Heart left ventricle (tissue), 13 donors: ENCODE results near the gene SNN.

Experiments used
- CTCF ChIP-seq, 12 donors: fragments of 200-600 bp; sonication (generic) in 4 of 12; IDR thresholded peaks; one replicate each; pipeline versions ENCODE4 v1.5.0 to v1.8.0; 2018 to 2022; ENCODE audit warnings: antibody characterized with exemption in 12 of 12, mild to moderate bottlenecking in 5 of 12
- POLR2A ChIP-seq, 2 donors: fragments of 450-650 bp; IDR thresholded peaks; one replicate each; pipeline ENCODE4 v1.6.1; 2017; ENCODE audit warnings: antibody characterized with exemption in 2 of 2, mild to moderate bottlenecking in 2 of 2, moderate library complexity in 2 of 2
- donor health status: ischemic (EF 13 %, LVEDD 7.1; RV severe dilation, severe dysfunction).
- donor health status: DM: no; HTN: yes; CAD: no.
- donor health status: DM: no; HTN: no; CAD: no.
- donor health status: ischemic (EF 25% LVEDD 6.9; RV normal size, moderate dysfunction).
- donor health status: ischemic (EF 25% LVEDD 5.7; RV mildly dilated, moderate dysfunction).
- donor health status: ischemic (EF 35%, LVEDD 5.7; RV mildly dilated, moderate dysfunction).
- donor health status: nonischemic (EF 11% LVEDD 7.7; RV severe dilation, severe dysfunction).
- donor health status: DM: yes; HTN: yes; CAD: no.
- donor health status: PGD.
- donor health status: ischemic (EF 29% LVEDD 5.4; RV normal size, mild dysfunction).
- donor health status: nonischemic (EF 23%, LVEDD 6.1; RV moderate dilation, normal function).

GRCh38 chr16:11635679-11636171 is 32.5 kb upstream of the SNN start:
- no peak for TF ChIP-seq CTCF (IDR thresholded peaks at IDR 0.05)
- no peak for TF ChIP-seq POLR2A (IDR thresholded peaks at IDR 0.05)
